HepG2 (cell line): Measurements from ENCODE around the gene IPO13. TPM values are rescaled to one million over a fixed set of nuclear protein-coding genes. Genes with fewer than 3 reads are reported as not detected.

Experiments
- ATAC-seq: fragments of 200-7000 bp; cut with Tn5 transposase; 3 replicates; pipeline ENCODE4 v1.9.1; 2020; ENCODE audit warnings: mild to moderate bottlenecking, moderate library complexity
- BruUV-seq: library from RNA; stranded (reverse); fragments of 400-500 nt; replicated peaks from 2 replicates; lab custom pipeline; 2021; lab: Mats Ljungman, UMichigan
- CTCF ChIA-PET: fragments of 300-600 bp; formaldehyde crosslinking; extraction: SDS; loops from one replicate; lab custom pipeline; 2021; ENCODE audit warnings: low total read pairs, inconsistent platforms, low intra/inter-chr PET ratio; lab: Yijun Ruan, JAX
- POLR2A ChIA-PET: fragments of 350-600 bp; sonication (Branson Sonifier 250); formaldehyde crosslinking; loops from one replicate; lab custom pipeline; 2020; ENCODE audit warnings: antibody characterized with exemption, inconsistent platforms; lab: Yijun Ruan, JAX
- DNase-seq: peaks from one replicate; pipeline ENCODE4 v3.0.0-alpha.2; 2015; ENCODE audit warnings: low spot score
- FAIRE-seq: peaks from 3 replicates; lab custom pipeline; 2011; peaks lifted over from hg19 to GRCh38; lab: Jason Lieb, UNC
- H2AFZ ChIP-seq: one replicate; pipeline ENCODE4 v1.6.1; 2011; ENCODE audit warnings: low read length, inconsistent platforms
- H3K27ac ChIP-seq: fragments of 300-600 bp; 3 replicates; pipeline ENCODE4 v1.8.0; 2011; ENCODE audit warnings: mixed run types, mild to moderate bottlenecking, mixed read lengths, low read length, inconsistent platforms; ENCODE audit not compliant: insufficient read depth; ENCODE audit errors: extremely low read length
- H3K27me3 ChIP-seq, 2 experiments: fragments of 200-600 bp in 1 of 2; 2 replicates in 1 of 2; 3 replicates in 1 of 2; pipeline versions ENCODE4 v1.6.0 to v1.8.0; 2011; ENCODE audit warnings: low read length in 2 of 2, mild to moderate bottlenecking in 2 of 2, moderate library complexity in 2 of 2, inconsistent platforms in 1 of 2; ENCODE audit not compliant: insufficient read depth in 2 of 2, control insufficient read depth in 1 of 2
- H3K36me3 ChIP-seq, 2 experiments: fragments of 200-600 bp in 1 of 2; replicated peaks in 1 of 2; 2 replicates in 1 of 2; 3 replicates in 1 of 2; pipeline versions ENCODE4 v1.5.1 to v1.8.0; 2011; ENCODE audit warnings: low read length in 2 of 2, inconsistent platforms in 1 of 2; ENCODE audit not compliant: insufficient read depth in 2 of 2, control insufficient read depth in 1 of 2
- H3K4me1 ChIP-seq: 2 replicates; pipeline ENCODE4 v1.5.1; 2012; ENCODE audit warnings: low read length, inconsistent platforms; ENCODE audit not compliant: insufficient read depth
- H3K4me2 ChIP-seq: 2 replicates; pipeline ENCODE4 v1.6.0; 2011; ENCODE audit warnings: low read depth, low read length, inconsistent platforms
- H3K4me3 ChIP-seq, 3 experiments: fragments of 200-600 bp in 1 of 3; sonication (generic), shearing (Covaris generic) in 1 of 3; replicated peaks in 1 of 3; 2 replicates each; pipeline ENCODE4 v1.5.1; 2011 to 2016; ENCODE audit warnings: low read length in 3 of 3, inconsistent platforms in 2 of 3, low read depth in 2 of 3, mild to moderate bottlenecking in 2 of 3, control low read depth in 1 of 3, mixed read lengths in 1 of 3; ENCODE audit not compliant: insufficient read depth in 1 of 3
- H3K79me2 ChIP-seq: one replicate; pipeline ENCODE4 v1.6.1; 2011; ENCODE audit warnings: low read length, inconsistent platforms; ENCODE audit not compliant: insufficient read depth
- H3K9ac ChIP-seq: 2 replicates; pipeline ENCODE4 v1.6.0; 2011; ENCODE audit warnings: mild to moderate bottlenecking, low read depth, low read length, inconsistent platforms; ENCODE audit not compliant: insufficient read depth
- H3K9me3 ChIP-seq: 2 replicates; pipeline ENCODE4 v1.5.1; 2012; ENCODE audit warnings: mild to moderate bottlenecking, low read length
- H4K20me1 ChIP-seq: 2 replicates; pipeline ENCODE4 v1.6.0; 2011; ENCODE audit warnings: inconsistent platforms, mild to moderate bottlenecking, low read length, moderate library complexity; ENCODE audit not compliant: insufficient read depth
- ARID4A ChIP-seq: sonication (generic); formaldehyde crosslinking; IDR thresholded peaks from 2 replicates; pipeline ENCODE4 v1.5.0; 2020; ENCODE audit warnings: mild to moderate bottlenecking, missing genetic modification reagents, borderline replicate concordance
- CTCF ChIP-seq: sonication (generic); formaldehyde crosslinking; IDR thresholded peaks from 2 replicates; pipeline ENCODE4 v1.5.0; 2020; ENCODE audit warnings: mild to moderate bottlenecking, missing genetic modification reagents, moderate library complexity
- NFIC ChIP-seq: IDR thresholded peaks from 2 replicates; pipeline ENCODE4 v1.6.1; 2012; ENCODE audit warnings: mild to moderate bottlenecking, low read length, inconsistent platforms
- SMC3 ChIP-seq: IDR thresholded peaks from 2 replicates; pipeline ENCODE4 v1.6.1; 2011; ENCODE audit warnings: low read length, improper control_type of control experiment
- SNRNP70 ChIP-seq: fragments of 200-400 bp; formaldehyde crosslinking; IDR thresholded peaks from 2 replicates; pipeline ENCODE4 v1.6.1; 2017; ENCODE audit warnings: mild to moderate bottlenecking, low read depth, low read length, moderate library complexity
- TBX2 ChIP-seq: sonication (generic); formaldehyde crosslinking; IDR thresholded peaks from 2 replicates; pipeline ENCODE4 v1.5.0; 2020; ENCODE audit warnings: missing genetic modification reagents, mild to moderate bottlenecking, borderline replicate concordance
- ZBTB21 ChIP-seq: sonication (generic); formaldehyde crosslinking; IDR thresholded peaks from 2 replicates; pipeline ENCODE4 v1.4.0; 2020; ENCODE audit warnings: missing genetic modification reagents
- ZNF282 ChIP-seq: fragments of 450-650 bp; IDR thresholded peaks from 2 replicates; pipeline ENCODE4 v1.6.1; 2018; ENCODE audit not compliant: partially characterized antibody
- ZNF441 ChIP-seq: sonication (generic); formaldehyde crosslinking; IDR thresholded peaks from 2 replicates; pipeline ENCODE4 v1.7.0; 2021; ENCODE audit warnings: missing genetic modification reagents, borderline replicate concordance
- ZNF512B ChIP-seq: sonication (generic); formaldehyde crosslinking; IDR thresholded peaks from 2 replicates; pipeline ENCODE4 v1.5.1; 2020; ENCODE audit warnings: missing genetic modification reagents, mild to moderate bottlenecking, borderline replicate concordance
- ZNF709 ChIP-seq: sonication (generic); formaldehyde crosslinking; IDR thresholded peaks from 2 replicates; pipeline ENCODE4 v1.5.0; 2020; ENCODE audit warnings: mild to moderate bottlenecking, missing genetic modification reagents
- ZSCAN9 ChIP-seq: IDR thresholded peaks from 2 replicates; pipeline ENCODE4 v1.6.1; 2016; ENCODE audit warnings: borderline replicate concordance
- WGBS: methylation state at CpG from one replicate; pipeline ENCODE4 v1.1.6; 2017; ENCODE audit warnings: low lambda C conversion rate; 5-methylcytosine and 5-hydroxymethylcytosine counted together
- in situ Hi-C: cut with HindIII; loops from 2 replicates; pipeline ENCODE4 v1.10.0; 2017; ENCODE audit warnings: low pct_unique_long_range_greater_than_20kb; ENCODE audit not compliant: extremely low pct_ligation_motif_present
- intact Hi-C: fragments of 100-400 bp; cut with micrococcal nuclease; formaldehyde crosslinking; loops from one replicate; pipeline ENCODE4 v1.10.0; 2022; ENCODE audit not compliant: unreplicated experiment
- polyA plus RNA-seq, 8 experiments: library from polyadenylated mRNA; depleted of rRNA in 3 of 8; stranded (reverse) in 7 of 8; unstranded in 1 of 8; fragments of >200 nt; fragmentation: Illumina TruSeq in 4 of 8; extraction: Trizol in 4 of 8; gene quantifications; 2 replicates each; pipeline versions ENCODE4 v1.2.1 to v1.2.3, GENCODE V29; 2011 to 2016; ENCODE audit warnings: low read depth in 4 of 8, missing spikeins in 1 of 8, mixed read lengths in 1 of 8; ENCODE audit not compliant: insufficient read depth in 1 of 8
- total RNA-seq, 5 experiments: library from RNA; depleted of rRNA; stranded (reverse); fragments of >200 nt; fragmentation: Illumina TruSeq; extraction: Trizol; gene quantifications; 2 replicates each; pipeline ENCODE4 v1.2.3, GENCODE V29; 2016; ENCODE audit warnings: low read depth in 1 of 5

IPO13 gene
- total and polyA plus RNA-seq, 2 of the 13 experiments (the other 11 are each of a cell fraction or from before 2014, with no cell fraction given) = 12.9 to 15.6 TPM

DNA sequence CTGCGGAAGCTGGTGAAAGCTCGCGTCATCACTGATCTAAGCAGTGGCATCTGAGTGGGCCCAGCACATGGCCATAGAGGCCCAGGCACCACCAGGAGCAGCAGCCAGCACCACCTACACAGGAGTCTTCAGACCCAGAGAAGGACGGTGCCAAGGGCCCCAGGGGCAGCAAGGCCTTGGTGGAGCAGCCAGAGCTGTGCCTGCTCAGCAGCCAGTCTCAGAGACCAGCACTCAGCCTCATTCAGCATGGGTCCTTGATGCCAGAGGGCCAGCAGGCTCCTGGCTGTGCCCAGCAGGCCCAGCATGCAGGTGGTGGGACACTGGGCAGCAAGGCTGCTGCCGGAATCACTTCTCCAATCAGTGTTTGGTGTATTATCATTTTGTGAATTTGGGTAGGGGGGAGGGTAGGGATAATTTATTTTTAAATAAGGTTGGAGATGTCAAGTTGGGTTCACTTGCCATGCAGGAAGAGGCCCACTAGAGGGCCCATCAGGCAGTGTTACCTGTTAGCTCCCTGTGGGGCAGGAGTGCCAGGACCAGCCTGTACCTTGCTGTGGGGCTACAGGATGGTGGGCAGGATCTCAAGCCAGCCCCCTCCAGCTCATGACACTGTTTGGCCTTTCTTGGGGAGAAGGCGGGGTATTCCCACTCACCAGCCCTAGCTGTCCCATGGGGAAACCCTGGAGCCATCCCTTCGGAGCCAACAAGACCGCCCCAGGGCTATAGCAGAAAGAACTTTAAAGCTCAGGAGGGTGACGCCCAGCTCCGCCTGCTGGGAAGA, 16.4 kb upstream of the IPO13 start:
- no peak overlapping the region for H3K4me3 ChIP-seq
- 0 out of 2 replicates have a peak, but pooled peaks cover 2% of the 10 kb centered on the region for H4K20me1 ChIP-seq
- no peak overlapping the region for H3K9ac ChIP-seq
- no peaks in the 10 kb centered on the region for H3K9me3 ChIP-seq
- TF ChIP-seq ZNF709 (no peak), ARID4A (CRISPR knock-in tag) (no peak), ZNF512B (CRISPR knock-in tag) (no peak), ZNF282 (no peak), NFIC (no peak), ZNF441 (CRISPR knock-in tag) (no peak), SMC3 (peak; percentile 29; the same call in 1 of the 2 replicates), CTCF (CRISPR knock-in tag) (peak; percentile 55), ZSCAN9 (CRISPR knock-in tag) (no peak), TBX2 (CRISPR knock-in tag) (0 out of 2 replicates have a peak, but pooled peaks have one; percentile 24), ZBTB21 (CRISPR knock-in tag) (no peak), SNRNP70 (no peak)
- peaks cover 24% of the 10 kb centered on the region for H3K4me1 ChIP-seq
- in situ Hi-C loops = loop anchor here (5.0 kb wide), 2 partner anchors 173 to 403 kb away; no protein-coding TSS in a partner anchor
- H3K36me3 ChIP-seq = no peaks in the 10 kb centered on the region; a peak in 1 of 5 replicates
- ChIA-PET CTCF (no interaction called here), POLR2A (interaction anchor here (1.3 to 1.9 kb wide), 3 partner anchors 45 to 280 kb away, joined by 4 to 7 read pairs (median 5); partner anchors contain the start of genes ATP6V0B, KDM4A and ST3GAL3)
- no peak for FAIRE-seq
- H3K4me2 ChIP-seq = no peak overlapping the region
- no peaks in the 10 kb centered on the region for H3K79me2 ChIP-seq
- no peak overlapping the region for H2AFZ ChIP-seq
- intact Hi-C loops = loop anchor here (10.0 kb wide), 1 partner anchor 104 kb away; the partner anchor contains the start of gene SLC6A9
- 98% methylated on average over 4 of the region's 10 CpGs for WGBS
- H3K27ac ChIP-seq = no peak overlapping the region
- BruUV-seq = no TSS peak
- no peaks in the 10 kb centered on the region for H3K27me3 ChIP-seq
- peak; percentile 18; the same call in 2 of the 3 replicates for ATAC-seq
- no peak for DNase-seq
